GM06990 (cell line): ENCODE results near the gene AVPR1A.
A peak's percentile ranks its signal among the peaks of the same experiment; 100 is the strongest.

Source experiments
- DNase-seq: peaks from one replicate; pipeline ENCODE4 v3.0.0-alpha.2; 2011; ENCODE audit not compliant: insufficient read length; ENCODE audit errors: extremely low read depth
- H3K27me3 ChIP-seq: replicated peaks from 2 replicates; pipeline ENCODE4 v1.6.0; 2011; ENCODE audit warnings: low read length; ENCODE audit not compliant: control insufficient read depth, insufficient read depth
- H3K36me3 ChIP-seq: 2 replicates; pipeline ENCODE4 v1.5.1; 2011; ENCODE audit warnings: low read length; ENCODE audit not compliant: control insufficient read depth, insufficient read depth
- H3K4me3 ChIP-seq: replicated peaks from 2 replicates; pipeline ENCODE4 v1.5.1; 2011; ENCODE audit warnings: low read depth, mild to moderate bottlenecking, control low read depth, low read length
- TF ChIP-seq, protein P1 (sequence below): IDR thresholded peaks from 2 replicates; pipeline ENCODE4 v1.5.1; 2011; ENCODE audit warnings: low read length, control low read depth, mild to moderate bottlenecking, inconsistent platforms; ENCODE audit not compliant: insufficient read depth, poor library complexity, severe bottlenecking

AVPR1A gene

DNA sequence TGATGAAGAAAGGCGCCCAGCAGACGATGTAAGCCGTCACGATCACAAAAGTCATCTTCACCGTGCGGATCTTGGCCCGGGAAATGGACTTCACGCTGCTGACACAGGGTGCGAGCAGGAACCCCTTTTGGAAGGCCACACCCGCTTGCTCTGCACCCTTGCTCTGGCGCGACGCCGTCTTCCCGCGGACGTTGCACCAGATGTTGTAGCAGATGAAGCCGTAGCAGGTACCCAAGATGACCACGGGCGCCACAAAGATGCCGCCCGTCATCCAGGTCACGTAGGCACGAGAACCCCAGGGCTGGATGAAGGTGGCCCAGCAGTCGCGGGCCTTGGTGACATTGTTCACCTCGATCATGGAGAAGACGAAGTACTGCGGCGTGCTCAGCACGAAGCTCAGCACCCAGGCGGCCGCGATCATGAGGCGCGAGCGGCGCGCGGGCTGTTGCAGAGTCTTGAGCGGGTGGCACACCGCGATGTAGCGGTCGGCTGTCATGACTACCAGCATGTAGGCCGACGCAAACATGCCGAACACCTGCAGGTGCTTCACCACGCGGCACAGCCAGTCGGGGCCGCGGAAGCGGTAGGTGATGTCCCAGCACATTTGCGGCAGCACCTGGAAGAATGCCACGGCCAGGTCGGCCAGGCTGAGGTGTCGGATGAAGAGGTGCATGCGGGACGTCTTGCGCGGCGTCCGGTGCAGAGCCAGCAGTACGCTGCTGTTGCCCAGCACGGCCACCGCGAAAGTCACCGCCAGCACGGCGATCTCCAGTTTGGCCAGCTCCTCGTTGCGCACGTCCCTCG lies 890 bp downstream of the AVPR1A start:
- TF ChIP-seq, protein P1, sequence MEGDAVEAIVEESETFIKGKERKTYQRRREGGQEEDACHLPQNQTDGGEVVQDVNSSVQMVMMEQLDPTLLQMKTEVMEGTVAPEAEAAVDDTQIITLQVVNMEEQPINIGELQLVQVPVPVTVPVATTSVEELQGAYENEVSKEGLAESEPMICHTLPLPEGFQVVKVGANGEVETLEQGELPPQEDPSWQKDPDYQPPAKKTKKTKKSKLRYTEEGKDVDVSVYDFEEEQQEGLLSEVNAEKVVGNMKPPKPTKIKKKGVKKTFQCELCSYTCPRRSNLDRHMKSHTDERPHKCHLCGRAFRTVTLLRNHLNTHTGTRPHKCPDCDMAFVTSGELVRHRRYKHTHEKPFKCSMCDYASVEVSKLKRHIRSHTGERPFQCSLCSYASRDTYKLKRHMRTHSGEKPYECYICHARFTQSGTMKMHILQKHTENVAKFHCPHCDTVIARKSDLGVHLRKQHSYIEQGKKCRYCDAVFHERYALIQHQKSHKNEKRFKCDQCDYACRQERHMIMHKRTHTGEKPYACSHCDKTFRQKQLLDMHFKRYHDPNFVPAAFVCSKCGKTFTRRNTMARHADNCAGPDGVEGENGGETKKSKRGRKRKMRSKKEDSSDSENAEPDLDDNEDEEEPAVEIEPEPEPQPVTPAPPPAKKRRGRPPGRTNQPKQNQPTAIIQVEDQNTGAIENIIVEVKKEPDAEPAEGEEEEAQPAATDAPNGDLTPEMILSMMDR, result no peak
- DNase-seq, result peak; percentile 14
- H3K27me3 ChIP-seq, result 0 out of 2 replicates have a peak, but pooled peaks cover 1% of the 10 kb centered on the region
- H3K4me3 ChIP-seq, result no peak overlapping the region
- H3K36me3 ChIP-seq, result no peaks in the 10 kb centered on the region

DNA sequence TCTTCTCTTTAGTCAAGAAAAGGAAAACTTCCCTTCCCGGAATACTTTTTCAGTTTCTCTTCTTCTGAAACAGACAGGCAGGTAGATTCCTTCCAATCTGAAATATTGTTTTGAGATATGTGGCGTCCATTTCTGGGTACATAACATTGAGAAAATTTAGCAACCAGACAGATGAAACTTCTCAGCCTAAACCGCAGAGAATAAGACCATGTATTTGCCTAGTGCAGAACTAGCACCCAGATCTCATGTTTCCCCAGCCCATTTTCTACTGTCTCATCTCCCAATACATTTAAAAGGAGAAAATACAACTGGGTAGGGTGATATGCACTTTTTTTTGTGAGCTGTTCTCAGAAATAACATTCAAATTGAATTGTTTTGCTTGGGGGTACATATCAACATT lies 6.4 kb downstream of the AVPR1A start:
- H3K4me3 ChIP-seq, result no peak overlapping the region
- H3K36me3 ChIP-seq, result no peaks in the 10 kb centered on the region
- no peaks in the 10 kb centered on the region for H3K27me3 ChIP-seq
- no peak for DNase-seq
- TF ChIP-seq, protein P1, result no peak

DNA sequence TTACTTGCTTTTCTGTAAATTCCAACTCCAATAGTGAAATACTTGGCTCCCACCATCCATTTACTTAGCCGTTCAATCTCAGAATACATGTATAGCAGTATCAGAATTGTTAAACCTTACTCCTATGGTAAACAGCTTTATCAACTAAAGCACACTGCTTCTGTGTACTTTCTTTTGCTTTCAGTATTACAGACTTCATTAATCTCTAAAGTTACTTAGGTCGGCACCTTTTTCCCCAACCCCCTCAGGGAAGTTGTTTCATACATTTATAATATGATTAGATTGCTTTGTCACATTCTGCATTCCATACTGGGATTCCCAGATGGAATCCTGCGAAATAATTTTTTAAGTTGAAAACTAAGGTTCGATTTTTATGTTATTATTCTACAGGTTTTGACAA lies 12.5 kb downstream of the AVPR1A start:
- TF ChIP-seq, protein P1, result no peak
- no peak for DNase-seq
- H3K27me3 ChIP-seq, result no peaks in the 10 kb centered on the region
- no peak overlapping the region for H3K4me3 ChIP-seq
- H3K36me3 ChIP-seq, result no peaks in the 10 kb centered on the region

DNA sequence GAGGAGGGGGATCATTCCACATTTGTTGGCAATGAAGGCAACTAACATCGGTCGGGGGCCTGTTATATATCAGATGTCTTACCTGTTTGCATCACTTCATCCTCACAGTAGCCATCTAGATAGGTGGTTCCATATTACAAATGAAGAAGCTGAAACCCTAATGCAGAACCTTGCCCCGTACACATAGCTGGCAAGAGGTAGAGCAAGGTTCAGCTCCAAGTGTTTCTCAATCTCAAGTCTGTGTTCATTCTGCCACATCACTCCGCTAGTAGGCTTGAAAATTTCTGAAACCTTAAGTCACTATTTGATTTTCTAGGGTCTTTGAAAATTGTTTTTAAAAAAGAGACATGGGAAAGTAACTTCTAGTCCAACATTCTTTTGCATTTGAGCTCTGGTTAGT lies 17.0 kb downstream of the AVPR1A start:
- no peaks in the 10 kb centered on the region for H3K36me3 ChIP-seq
- H3K4me3 ChIP-seq, result no peak overlapping the region
- no peak for DNase-seq
- H3K27me3 ChIP-seq, result no peaks in the 10 kb centered on the region
- TF ChIP-seq, protein P1, result no peak

DNA sequence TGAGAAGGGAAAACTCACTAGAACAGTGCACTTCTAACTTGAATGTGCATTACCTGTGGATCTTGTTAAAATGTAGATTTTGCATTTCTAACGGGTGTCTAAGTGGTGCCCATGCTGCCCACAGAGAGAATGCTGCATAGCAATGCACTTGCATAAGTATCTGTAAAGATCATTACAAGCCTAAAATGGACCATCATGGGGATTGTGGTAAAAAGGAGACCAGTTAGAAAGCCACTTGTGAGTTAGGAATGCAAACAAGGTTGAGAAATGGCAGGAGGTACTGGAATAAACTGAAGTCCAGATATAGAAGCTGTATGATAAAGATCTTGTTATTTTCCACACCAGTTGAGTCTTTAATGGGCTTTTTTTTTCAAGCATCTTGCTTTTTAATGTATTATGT lies 18.8 kb downstream of the AVPR1A start:
- TF ChIP-seq, protein P1, result no peak
- Histone ChIP-seq H3K36me3 (no peaks in the 10 kb centered on the region), H3K27me3 (no peaks in the 10 kb centered on the region), H3K4me3 (no peak overlapping the region)
- no peak for DNase-seq
